KOPT-K1 (cell line): ENCODE results near the gene ANKRD55.
"Not testable (repeated sequence)": the region's sequence is repeated elsewhere in the genome, so short reads cannot be mapped to it uniquely, and the experiment has no call there.

Experiments used
- H3K27ac ChIP-seq: fragments of 200-600 bp; sonication (generic); 2 replicates; pipeline ENCODE4 v1.5.1; 2016; ENCODE audit warnings: antibody characterized with exemption, mild to moderate bottlenecking, low read depth, low read length; ENCODE audit not compliant: poor library complexity, severe bottlenecking
- H3K36me3 ChIP-seq: fragments of 200-600 bp; sonication (generic); 2 replicates; pipeline ENCODE4 v1.5.1; 2017; ENCODE audit warnings: antibody characterized with exemption, mild to moderate bottlenecking, low read length, moderate library complexity; ENCODE audit not compliant: insufficient read depth
- H3K9me3 ChIP-seq: fragments of 200-600 bp; sonication (generic); 2 replicates; pipeline ENCODE4 v1.5.1; 2017; ENCODE audit warnings: antibody characterized with exemption, low read length, mild to moderate bottlenecking; ENCODE audit not compliant: insufficient read depth, poor library complexity, severe bottlenecking

ANKRD55 gene

GRCh38 chr5:56110646-56111403 is 122.3 kb downstream of the ANKRD55 start:
- H3K27ac ChIP-seq, result no peak overlapping the region
- no peaks in the 10 kb centered on the region for H3K9me3 ChIP-seq
- H3K36me3 ChIP-seq, result no peaks in the 10 kb centered on the region

DNA sequence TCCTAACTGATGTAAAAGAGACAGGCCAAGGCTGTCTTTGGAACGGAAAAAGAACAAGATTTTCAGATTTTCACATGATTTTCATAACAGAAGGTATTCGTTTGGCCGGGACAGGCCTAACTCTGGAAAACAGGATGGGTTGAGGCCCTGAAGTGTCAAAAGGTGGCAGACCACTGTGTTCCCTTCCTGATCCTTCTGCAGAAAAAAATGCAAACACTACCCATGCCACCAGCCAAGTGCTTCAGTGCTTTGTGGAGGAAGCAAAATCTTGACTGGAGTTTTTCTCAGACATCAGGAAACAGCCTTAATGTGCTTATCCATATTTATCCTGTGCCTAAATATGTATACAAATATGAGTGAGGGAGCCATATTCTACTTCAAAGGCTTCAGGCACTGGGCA is 124.9 kb downstream of the ANKRD55 start:
- H3K36me3 ChIP-seq, result no peaks in the 10 kb centered on the region
- no peak overlapping the region for H3K27ac ChIP-seq
- H3K9me3 ChIP-seq, result no peaks in the 10 kb centered on the region

DNA sequence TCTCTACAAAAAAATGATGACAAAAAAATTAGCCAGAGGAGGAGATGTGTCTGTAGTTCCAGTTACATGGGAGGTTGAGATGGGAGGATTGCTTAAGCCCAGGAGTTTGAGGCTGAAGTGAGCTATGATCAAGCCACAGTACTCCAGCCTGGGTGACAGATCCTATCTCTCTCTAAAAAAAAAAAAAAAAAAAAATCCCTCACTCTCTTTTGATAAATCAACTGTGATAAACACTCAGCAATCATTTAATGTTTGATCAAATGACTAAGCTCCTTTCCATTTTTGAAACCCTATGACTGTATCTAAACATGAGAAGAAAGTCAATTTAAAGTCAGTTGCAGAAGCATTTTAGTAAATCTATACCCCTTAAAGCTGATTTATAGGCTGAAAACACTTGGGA is 126.3 kb downstream of the ANKRD55 start:
- Histone ChIP-seq H3K36me3 (no peaks in the 10 kb centered on the region), H3K9me3 (no peaks in the 10 kb centered on the region), H3K27ac (no peak overlapping the region)

DNA sequence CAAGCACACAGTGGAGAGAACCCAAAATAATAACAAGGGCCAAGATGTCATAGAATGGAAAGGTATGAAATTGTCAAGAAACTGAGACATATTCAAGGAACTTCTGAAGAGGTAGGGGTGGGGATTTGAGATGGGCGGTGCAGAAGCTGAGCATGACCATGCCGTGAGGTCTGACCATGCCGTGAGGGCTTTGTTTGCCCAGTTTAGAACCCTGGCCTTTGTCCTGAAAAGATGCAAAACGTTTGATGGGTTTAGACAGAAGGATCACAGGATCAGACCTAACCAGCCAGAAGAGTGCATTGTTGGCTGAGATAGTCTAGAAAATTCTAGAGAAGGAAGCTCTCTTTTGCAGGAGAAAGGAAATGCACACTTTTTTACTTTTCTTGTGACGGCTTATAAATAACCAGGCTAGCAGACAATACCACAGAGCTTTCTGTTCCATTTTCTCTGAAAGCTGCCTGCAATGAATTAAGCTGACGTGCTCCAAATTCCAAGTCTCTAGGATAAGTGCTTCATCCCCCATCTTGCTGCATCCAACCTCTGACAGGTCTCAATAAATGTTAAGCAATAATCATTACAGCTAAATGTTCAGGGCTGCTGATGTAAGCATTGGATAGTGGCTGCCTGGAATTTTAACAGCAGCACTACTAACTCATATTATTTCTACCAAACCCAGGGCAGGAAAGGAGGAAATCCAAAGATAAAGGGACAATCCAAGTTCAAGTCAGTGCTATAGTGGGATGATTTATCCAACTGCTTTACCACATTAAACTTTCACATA is 127.4 kb downstream of the ANKRD55 start:
- H3K9me3 ChIP-seq, result peaks cover 7% of the 10 kb centered on the region
- H3K36me3 ChIP-seq, result no peaks in the 10 kb centered on the region
- no peak overlapping the region for H3K27ac ChIP-seq

GRCh38 chr5:56102889-56103288 is 130.2 kb downstream of the ANKRD55 start:
- Histone ChIP-seq H3K27ac (no peak overlapping the region), H3K9me3 (peaks cover 8% of the 10 kb centered on the region), H3K36me3 (no peaks in the 10 kb centered on the region)

DNA sequence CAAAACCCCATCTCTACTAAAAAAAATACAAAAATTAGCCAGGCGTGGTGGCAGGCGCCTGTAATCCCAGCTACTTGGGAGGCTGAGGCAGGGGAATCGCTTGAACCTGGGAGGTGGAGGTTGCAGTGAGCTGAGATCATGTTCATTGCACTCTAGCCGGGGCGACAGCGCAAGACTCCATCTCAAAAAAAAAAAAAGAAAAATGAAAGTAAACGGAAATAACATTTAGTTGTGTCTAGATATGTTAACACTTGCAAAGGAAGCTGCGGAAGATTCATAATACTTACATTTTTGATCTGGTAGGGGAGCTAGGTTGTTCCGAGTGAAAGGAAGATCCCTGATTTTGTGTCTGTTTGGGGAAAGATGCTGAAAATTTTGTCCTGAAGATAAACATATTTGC is 130.9 kb downstream of the ANKRD55 start:
- H3K9me3 ChIP-seq, H3K27ac ChIP-seq, H3K36me3 ChIP-seq: not testable (repeated sequence)

- Histone ChIP-seq H3K9me3 (peaks cover 8% of the 10 kb centered on the region), H3K36me3 (no peaks in the 10 kb centered on the region), H3K27ac (no peak overlapping the region)
These were observed 131.9 kb downstream of the ANKRD55 start for GRCh38 chr5:56101180-56101579.

DNA sequence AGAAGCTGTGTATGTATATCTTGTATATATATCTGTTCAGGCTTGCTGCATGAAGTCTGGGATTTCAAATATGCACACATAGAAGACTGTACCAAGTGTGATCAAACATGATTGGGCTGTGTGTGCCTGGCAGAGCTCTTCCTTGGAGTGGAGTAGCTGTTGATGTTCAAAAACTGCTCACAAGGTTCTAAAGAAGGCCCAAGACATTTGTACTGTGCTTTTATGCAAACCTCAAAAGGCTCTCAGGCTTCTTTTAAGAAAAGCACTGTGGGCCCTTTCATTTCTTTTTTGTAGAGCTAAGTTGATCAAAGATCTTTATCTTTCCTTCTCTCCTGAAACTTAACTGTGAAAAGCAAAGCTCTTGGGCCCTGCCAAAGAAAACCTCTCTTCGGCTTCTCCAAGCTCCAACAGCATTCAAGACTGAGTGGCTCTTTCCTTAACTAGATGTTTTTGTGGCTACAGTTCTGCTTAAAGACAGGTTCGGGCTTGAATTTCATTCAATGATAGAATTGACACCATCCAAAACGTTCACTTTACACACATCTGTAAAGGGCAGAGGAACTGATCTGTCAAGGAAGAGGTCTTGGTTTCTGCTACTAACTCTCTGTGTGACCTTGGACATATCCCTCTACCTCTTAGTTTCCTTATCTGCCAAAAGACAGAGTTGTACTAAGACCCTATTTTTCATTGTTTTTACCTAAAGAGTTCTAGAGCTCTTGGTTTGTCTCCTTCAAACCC is 132.5 kb downstream of the ANKRD55 start:
- no peak overlapping the region for H3K27ac ChIP-seq
- peaks cover 8% of the 10 kb centered on the region for H3K9me3 ChIP-seq
- H3K36me3 ChIP-seq, result no peaks in the 10 kb centered on the region

- H3K9me3 ChIP-seq, result peaks cover 8% of the 10 kb centered on the region
- H3K36me3 ChIP-seq, result no peaks in the 10 kb centered on the region
- no peak overlapping the region for H3K27ac ChIP-seq
These were observed 133.8 kb downstream of the ANKRD55 start for GRCh38 chr5:56099346-56099745.

GRCh38 chr5:56097055-56097454 is 136.1 kb downstream of the ANKRD55 start:
- Histone ChIP-seq H3K36me3 (no peaks in the 10 kb centered on the region), H3K27ac (no peak overlapping the region), H3K9me3 (peaks cover 8% of the 10 kb centered on the region)

DNA sequence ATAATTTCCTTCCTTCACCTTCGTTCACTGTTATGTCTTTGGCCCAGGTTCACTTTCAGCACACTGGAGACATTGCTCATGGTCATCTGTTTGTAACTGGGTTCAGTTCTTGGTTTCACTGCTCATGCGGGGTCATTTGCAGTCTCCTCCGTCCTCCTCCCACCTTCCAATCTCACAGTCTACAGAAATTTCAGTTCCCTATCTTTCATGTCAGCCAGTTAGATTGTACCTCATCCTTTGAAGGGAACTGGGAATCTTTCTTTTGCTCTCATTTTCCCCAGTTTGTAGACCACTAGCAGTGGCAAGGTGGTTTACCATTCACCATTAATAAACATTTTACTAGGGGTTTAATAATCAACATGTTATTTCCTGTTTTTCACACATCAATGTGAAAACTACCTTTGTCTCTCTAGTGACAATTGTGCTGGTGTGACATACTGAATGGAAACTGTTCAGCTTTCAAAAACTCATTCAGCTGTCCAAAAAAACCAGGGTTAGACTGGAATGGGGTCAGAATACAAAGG is 137.5 kb downstream of the ANKRD55 start:
- Histone ChIP-seq H3K9me3 (peaks cover under 1% of the 10 kb centered on the region), H3K36me3 (no peaks in the 10 kb centered on the region), H3K27ac (no peak overlapping the region)

DNA sequence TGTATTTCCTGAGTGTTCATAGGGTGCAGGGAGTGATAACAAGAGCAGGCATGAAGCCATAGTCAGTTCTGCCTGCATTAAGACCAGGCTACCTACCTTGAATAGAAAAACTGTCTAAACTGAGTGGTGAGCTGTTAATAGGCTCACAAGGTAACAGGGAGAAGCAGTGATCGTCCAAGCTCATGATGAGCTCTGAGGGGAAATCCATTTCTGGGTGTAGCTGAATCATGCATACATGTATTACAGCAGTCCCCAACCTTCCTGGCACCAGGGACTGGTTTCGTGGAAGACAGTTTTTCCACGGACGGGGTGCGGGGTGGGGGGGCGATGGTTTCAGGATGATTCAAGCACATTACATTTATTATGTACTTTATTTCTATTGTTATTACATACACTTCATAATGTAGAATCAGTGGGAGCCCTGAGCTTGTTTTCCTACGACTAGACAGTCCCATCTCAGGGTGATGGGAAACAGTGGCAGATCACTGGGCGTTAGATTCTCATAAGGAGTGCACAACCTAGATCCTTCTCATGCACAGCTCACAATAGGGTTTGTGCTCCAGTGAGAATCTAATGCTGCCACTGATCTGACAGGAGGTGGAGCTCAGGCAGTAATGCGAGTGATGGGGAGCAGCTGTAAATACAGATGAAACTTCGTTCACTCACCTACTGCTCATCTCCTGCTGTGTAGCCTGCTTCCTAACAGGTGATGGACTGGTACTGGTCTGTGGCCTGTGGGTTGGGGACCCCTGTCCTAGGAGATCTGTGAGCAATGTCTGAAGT is 138.4 kb downstream of the ANKRD55 start:
- H3K27ac ChIP-seq, result no peak overlapping the region
- no peaks in the 10 kb centered on the region for H3K36me3 ChIP-seq
- H3K9me3 ChIP-seq, result no peaks in the 10 kb centered on the region

DNA sequence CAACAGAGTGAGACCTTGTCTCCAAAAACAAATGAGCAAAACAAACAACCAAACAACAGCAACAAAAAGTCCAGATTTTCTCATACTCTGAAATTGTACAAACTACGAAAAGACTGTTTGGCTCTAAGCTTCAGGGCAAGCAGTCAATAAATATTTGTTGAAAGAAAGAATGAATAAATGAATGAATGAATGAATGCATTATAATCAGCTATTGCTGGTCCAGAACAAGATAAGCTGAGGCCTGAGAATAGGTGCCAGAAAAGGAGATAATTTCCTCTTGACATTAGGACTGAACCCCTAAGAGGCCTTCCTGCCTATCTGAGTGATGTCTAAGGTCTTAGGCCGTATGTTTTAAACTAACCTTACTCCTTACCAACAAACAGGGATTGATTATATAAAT is 139.2 kb downstream of the ANKRD55 start:
- H3K9me3 ChIP-seq, result no peaks in the 10 kb centered on the region
- H3K27ac ChIP-seq, result no peak overlapping the region
- no peaks in the 10 kb centered on the region for H3K36me3 ChIP-seq

GRCh38 chr5:56092115-56092514 is 141.0 kb downstream of the ANKRD55 start:
- Histone ChIP-seq H3K27ac (no peak overlapping the region), H3K36me3 (no peaks in the 10 kb centered on the region), H3K9me3 (no peaks in the 10 kb centered on the region)
